ENCODE data around the gene P3R3URF.

Gene P3R3URF

DNA sequence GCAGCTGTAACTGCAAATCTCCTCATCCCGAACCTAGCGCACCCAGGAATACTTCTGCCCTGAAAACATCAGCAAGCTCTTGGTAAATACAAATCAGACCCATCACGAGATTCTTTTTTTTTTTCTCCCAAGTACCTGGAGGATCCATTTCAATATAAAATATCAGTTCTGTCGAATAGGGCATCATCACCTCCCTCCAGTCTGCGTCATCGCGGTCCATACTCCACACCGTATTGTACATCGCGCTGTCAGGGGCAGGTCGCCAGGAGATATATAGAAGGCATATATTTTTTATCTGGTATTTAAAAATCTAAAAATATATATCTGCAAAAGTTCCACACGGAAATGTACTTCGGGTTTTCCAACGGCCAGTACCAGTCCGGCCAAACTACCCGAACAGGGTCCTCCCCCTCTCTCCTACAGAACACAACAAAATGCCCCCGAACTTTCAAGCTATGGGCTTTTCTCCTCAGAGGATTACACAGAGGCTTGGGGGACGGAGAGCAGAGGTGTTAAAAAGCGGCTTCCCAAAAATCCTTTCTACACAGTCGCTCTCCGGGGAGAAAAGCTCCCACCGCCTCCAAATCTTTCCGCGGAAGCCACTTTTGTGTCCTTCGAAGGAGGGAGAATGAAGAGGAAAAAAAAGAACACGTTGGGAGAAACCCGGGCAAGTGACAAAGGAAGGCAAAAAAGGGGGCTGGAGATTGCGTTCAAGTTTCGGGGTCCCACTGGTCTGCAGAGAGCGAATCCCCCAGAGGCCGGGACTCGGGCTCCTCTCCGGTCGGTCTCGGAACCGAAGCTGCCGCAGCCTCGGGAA is 44.4 kb downstream of the P3R3URF start:
- no peak for DNase-seq

DNA sequence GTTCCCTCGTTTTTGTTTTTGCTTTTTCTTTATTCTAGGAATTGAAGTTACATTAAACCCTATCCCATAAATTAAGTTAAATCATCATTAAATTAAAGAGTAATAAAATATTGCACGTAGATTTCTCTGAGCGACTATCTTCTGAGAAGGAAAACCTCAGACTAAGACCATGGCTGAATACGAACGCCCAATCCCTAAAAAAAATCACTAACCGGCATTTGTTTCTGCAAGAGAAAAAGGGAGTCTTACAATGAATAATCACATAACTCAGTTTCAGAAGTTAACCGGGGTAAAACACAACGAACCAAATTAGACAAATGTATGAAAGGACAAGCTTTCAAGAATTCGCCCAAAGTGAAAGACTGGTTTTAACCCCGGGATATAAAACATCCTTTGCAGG is 45.2 kb downstream of the P3R3URF start:
- no peak for DNase-seq

DNA sequence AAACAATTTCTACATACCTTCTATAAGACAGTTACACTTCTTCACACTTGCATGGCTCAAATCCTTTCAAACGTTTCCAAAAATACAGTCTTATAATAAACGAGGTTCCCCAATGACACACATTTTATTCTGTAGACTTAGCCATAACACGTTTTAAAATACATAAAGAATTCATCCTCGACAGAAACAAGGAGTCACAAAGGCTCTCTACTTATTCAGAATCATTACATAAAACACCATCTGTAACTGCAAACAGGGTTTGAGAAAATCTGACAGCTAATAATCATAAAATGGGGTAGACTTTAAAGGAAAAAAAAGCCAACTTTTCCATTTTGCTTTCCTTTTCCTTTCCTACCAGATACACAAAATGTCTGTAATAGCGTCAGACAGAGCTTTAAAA is 45.7 kb downstream of the P3R3URF start:
- DNase-seq: no peak

DNA sequence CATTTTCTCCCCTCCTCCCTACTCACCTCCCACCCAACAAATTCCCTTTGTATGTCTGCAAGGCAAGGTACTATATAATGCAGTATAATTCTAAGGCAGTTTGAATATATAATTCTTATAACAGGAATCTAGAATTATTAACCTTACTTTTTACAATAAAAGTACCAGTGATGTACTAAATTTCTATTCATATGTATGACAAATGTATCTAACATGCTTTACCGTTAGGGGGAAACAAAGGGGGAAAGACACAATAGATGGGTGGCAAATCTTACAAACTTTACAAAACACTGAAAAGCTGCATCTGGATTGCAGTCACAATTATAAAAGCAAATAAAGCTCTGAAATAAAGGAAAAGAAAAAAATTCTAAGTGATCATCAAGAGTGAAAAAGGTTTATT is 46.2 kb downstream of the P3R3URF start:
- no peak for DNase-seq

DNA sequence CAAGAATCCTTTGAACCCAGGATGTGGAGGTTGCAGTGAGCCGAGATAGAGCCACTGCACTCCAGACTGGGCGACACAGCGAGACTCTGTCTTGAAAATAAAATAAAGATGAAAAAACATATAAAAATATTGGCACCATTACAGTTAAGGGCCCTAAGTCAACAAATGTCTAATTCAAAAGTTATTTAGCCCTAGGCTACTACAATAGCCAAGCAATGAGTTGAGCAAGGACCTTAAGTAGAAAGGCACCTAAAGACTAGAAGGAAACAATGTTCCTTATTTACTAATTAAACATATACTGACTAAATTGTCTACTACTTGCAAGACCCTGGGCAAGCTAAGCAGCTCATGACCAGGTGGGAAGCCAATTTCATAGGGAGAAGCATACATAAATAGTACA is 47.9 kb downstream of the P3R3URF start:
- DNase-seq: no peak
